A549 (cell line): Measurements from ENCODE around the gene GPR158.

Source experiments
- POLR2A ChIP-seq: IDR thresholded peaks from 2 replicates; pipeline ENCODE4 v1.6.1; 2012; ENCODE audit warnings: mild to moderate bottlenecking, low read length
- SREBF2 ChIP-seq: fragments of 450-650 bp; IDR thresholded peaks from 2 replicates; pipeline ENCODE4 v1.6.1; 2014; ENCODE audit warnings: mild to moderate bottlenecking, moderate library complexity
- TF ChIP-seq, protein P1 (sequence below): fragments of >200 bp; sonication (Bioruptor Twin); formaldehyde crosslinking; IDR thresholded peaks from 3 replicates; pipeline ENCODE4 v1.5.1; 2016

DNA sequence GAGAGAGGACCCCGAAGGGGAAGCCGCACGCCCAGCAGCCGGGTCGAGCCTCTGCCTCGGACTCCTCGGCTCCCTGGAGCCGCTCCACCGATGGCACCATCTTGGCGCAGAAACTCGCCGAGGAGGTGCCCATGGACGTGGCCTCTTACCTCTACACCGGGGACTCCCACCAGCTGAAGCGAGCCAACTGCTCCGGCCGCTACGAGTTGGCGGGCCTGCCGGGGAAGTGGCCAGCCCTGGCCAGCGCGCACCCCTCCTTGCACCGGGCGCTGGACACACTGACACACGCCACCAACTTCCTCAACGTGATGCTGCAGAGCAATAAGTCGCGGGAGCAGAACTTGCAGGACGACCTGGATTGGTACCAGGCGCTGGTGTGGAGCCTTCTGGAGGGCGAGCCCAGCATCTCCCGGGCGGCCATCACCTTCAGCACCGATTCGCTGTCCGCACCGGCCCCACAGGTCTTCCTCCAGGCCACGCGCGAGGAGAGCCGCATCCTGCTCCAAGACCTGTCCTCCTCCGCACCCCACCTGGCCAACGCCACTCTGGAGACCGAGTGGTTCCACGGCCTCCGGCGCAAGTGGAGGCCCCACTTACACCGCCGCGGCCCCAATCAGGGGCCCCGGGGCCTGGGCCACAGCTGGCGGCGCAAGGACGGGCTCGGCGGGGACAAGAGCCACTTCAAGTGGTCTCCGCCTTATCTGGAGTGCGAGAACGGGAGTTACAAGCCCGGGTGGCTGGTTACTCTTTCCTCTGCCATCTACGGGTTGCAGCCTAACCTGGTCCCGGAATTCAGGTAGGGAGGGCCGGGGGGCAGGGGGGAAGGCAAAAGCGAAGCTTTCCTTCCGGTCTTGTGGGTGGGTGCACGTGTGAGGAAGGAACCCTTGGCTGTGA, 973 bp downstream of the GPR158 start:
- TF ChIP-seq, protein P1, sequence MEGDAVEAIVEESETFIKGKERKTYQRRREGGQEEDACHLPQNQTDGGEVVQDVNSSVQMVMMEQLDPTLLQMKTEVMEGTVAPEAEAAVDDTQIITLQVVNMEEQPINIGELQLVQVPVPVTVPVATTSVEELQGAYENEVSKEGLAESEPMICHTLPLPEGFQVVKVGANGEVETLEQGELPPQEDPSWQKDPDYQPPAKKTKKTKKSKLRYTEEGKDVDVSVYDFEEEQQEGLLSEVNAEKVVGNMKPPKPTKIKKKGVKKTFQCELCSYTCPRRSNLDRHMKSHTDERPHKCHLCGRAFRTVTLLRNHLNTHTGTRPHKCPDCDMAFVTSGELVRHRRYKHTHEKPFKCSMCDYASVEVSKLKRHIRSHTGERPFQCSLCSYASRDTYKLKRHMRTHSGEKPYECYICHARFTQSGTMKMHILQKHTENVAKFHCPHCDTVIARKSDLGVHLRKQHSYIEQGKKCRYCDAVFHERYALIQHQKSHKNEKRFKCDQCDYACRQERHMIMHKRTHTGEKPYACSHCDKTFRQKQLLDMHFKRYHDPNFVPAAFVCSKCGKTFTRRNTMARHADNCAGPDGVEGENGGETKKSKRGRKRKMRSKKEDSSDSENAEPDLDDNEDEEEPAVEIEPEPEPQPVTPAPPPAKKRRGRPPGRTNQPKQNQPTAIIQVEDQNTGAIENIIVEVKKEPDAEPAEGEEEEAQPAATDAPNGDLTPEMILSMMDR = no peak
- TF ChIP-seq SREBF2 = no peak
- no peak for TF ChIP-seq POLR2A
